GM19023 (cell line): ENCODE results near the gene DENND5B.
A peak's percentile ranks its signal among the peaks of the same experiment; 100 is the strongest.
"Not testable (repeated sequence)": the region's sequence is repeated elsewhere in the genome, so short reads cannot be mapped to it uniquely, and the experiment has no call there.

Source experiments
- ATAC-seq: cut with Tn5 transposase; IDR thresholded peaks from one replicate; pipeline ENCODE4 v1.9.1; 2021; ENCODE audit warnings: mild to moderate bottlenecking, moderate library complexity; ENCODE audit not compliant: unreplicated experiment

Gene DENND5B

DNA sequence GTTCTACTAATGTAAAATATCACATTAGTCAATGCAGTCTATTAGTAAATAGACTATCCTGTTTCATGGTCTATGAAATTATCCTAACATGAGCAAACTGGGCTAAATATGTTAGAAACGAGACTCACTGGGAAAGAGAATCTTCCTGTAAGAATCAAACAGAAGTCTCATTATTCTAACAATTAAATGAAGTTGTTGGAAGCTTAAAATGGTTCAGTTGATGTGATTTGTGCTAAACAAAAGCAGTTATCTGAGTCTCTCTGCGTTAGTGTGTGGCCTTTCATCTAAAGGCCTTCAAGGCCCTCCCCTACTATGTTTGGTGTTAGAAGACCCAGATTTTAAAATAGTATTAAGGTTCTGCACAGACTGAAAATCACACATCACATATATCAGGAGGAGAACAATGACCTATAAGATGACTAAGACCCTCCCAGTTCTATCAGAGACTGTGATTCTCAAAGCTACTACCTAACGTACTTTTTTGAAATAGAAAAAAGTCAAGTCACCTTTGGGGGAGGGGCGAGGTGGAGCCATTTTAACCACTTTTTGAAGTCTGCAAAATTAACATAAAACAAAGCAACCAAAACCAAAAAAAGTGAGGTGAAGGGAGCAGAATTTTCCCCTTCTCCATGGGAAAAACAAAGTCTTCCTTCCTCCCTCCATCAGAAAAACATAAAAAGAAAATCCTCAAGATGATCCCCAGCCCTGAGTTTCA is 82.3 kb downstream of the DENND5B start:
- ATAC-seq = no peak

DNA sequence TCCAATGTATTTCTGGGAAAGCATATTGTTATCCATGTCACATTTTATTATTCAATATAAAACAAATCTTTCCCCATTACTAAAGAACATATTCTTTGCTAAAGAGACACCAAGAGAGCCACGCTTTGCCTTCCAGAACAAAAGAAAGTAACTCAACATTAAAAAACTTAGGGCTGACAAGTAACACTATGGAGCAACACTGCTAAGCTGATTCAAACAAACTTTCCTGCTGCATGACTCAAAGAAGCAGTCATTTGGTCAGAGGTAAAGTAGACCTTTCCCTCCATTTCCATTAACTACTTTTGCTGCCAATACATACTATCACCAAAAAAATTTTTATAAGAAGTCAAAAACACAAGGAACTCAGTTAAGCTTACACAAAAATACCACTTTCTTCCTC is 83.0 kb downstream of the DENND5B start:
- ATAC-seq = no peak

DNA sequence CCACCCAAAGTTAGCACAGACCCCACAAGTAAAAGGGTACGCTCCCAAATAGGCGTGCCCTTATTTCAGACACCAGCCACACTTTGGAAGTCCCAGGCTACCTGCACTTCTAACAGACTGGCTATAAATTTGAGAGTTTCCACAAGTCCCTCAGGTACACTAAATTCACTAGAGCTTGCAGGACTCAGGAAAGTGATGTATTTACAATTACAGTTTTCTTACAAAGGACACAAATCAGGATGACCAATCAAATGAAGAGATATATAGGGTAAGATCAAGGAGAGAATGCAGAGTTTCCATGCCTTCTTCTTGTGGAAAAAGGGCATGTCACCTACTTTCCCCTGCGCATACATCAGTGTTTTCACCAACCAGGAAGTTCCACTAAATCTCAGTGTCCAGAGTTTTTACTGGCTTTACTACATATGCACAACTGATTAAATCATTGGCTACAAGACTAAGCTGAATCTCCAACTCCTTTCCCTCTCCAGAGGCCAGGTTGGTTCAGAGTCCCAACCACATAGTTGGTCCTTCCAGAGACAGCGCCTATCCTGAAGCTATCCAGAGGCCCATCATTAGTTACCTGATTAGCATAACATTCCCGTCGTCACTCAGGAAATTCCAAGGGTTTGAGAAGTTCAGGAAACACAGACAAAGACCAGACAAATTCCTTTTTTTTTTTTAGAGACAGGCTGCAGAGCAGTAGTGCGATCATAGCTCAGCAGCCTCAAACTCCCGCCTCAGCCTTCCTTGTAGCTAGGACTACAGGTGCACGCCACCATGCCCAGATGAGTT is 84.2 kb downstream of the DENND5B start:
- no peak for ATAC-seq

- ATAC-seq = no peak
These were observed 86.2 kb downstream of the DENND5B start for GRCh38 chr12:31504625-31505222.

DNA sequence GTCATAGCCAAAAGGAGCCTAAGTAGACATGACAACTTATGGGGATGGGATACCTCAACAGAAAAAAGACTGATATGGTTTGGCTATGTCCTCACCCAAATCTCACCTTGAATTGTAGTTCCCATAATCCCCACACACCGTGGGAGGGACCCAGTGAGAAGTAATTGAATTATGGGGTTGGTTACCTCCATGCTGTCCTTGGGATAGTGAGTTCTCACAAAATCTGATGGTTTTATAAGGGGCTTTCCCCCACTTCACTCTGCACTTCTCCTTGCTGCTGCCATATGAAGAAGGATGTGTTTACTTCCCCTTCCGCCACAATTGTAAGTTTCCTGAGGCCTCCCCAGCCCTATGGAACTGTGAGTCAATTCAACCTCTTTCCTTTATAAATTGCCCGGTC is 89.9 kb downstream of the DENND5B start:
- ATAC-seq = not testable (repeated sequence)

DNA sequence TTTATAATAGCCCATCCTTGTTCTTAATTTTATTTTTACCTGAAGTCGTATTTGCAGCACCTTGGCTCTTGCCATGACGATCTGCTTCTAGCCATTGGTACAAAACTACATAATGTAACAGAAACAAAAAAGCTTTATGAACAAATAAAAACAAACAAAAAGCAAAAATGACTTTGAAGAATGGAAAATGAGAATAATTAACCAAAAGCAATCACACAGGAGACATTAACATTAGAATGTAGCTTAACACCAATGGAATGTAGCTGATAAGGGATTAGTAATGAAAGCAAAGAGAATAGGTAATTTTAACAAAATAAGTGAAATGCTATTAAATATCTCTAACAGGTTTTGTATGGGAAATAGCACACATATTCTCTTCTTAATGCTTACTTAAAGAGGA is 91.4 kb downstream of the DENND5B start:
- ATAC-seq = no peak

- ATAC-seq = no peak
These were observed 92.5 kb downstream of the DENND5B start for GRCh38 chr12:31498424-31498823.

GRCh38 chr12:31496257-31496656 is 94.7 kb downstream of the DENND5B start:
- no peak for ATAC-seq

- ATAC-seq = no peak
These were observed 96.5 kb downstream of the DENND5B start for GRCh38 chr12:31494455-31494854.

- no peak for ATAC-seq
These were observed 98.2 kb downstream of the DENND5B start for GRCh38 chr12:31492599-31493196.

DNA sequence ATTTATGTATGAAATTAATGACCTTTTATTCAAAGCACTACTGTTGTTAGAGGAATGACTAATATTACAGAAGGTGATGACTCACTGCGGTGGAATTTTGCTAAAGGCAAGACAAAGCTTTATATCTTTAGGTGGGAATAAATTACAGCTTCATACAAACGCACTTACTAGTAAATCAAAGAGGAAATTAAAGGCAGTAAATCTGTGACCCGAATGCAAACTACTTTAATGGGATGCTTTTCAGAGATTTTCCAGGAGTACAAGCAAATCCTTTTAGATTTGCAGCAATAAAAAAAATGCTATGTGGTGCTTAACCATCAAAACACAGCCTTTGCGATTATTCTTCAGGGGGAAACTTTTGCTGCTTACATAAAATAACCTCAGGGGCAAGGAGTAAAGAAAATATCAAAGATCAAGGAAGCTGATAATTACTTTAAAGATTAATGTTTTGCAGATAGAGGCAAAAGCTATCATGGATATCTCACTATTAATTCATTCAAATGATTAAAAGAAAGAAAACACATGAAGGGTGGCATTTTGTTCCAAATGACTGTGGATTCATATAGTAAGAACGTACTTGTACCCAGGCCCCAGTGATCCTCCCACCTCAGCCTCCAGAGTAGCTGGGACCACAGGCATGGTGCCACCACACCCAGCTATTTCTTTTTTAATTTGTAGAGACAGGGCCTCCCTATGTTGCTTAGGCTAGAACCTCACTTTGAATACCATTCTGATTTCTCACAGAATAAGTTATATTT is 98.9 kb downstream of the DENND5B start:
- ATAC-seq = no peak

DNA sequence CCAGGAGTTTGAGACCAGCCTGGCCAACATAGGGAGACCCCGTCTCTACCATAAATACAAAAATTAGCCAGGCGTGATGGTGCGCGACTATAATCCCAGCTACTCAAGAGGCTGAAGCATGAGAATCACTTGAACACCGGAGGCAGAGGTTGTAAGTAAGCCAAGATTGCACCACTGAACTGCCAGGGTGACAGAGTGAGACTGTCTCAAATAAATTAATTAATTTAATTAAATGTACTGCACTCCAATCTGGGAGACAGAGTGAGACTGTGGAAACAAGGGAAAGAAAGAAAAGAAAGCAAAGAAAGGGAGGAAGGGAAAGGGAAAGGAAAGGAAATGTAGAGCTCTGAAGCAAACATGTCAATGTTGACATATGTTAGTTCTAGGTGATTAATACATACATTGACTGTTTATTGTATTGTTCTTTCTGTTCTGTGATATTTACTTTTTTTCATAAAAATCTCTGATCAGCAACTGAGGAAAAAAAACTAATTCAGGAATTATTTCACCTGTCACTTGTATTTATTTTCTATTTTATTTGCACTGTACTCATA is 99.6 kb downstream of the DENND5B start:
- no peak for ATAC-seq

DNA sequence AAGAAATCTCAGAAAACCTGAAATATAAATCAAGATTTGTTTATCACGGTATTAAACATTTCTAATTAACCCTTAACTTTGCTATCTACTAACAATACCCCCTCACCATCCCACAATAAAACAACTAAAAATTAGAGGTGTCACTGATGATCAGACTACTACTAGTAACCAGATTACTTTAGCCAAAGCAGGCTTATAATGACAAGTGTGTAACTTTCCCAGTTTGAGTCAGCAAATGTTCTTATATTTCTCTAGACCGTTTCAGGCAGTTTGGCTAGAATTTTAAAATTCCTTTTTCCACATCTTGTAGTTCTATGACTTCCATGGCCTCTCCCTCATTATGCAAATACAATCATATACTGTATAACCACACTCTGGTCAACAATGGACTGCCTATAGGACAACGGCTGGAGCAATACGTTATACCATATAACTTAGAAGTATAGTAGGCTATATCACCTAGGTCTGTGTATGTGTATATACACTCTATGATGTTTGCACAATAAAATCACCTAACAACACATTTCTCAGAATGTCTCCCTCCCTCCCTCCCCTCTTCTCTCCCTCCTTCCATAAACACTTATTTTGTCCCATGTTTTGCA is 102.1 kb downstream of the DENND5B start:
- no peak for ATAC-seq

- ATAC-seq = no peak
These were observed 105.4 kb downstream of the DENND5B start for GRCh38 chr12:31485571-31485970.

DNA sequence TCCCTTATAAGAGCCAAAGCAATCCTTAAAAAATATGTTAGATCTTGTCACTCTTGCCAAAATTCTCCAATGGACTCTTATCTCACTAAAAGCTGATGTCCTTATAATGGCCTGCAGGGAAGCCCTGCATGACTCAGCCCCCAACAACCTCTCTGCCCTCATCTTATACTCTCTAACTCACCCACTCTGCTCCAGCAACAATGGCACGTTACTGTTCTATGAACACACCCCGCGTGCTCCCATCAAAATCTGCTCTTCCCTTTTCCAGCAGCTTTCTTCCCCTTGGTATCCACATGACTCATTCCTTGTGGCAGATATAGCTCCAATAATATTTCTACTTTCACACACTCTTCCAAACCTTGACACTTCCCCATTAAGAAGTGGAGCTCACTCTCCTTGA is 108.1 kb downstream of the DENND5B start:
- ATAC-seq = no peak

- no peak for ATAC-seq
These were observed 109.5 kb downstream of the DENND5B start for GRCh38 chr12:31481415-31481814.

- no peak for ATAC-seq
These were observed 111.3 kb downstream of the DENND5B start for GRCh38 chr12:31479516-31480210.

DNA sequence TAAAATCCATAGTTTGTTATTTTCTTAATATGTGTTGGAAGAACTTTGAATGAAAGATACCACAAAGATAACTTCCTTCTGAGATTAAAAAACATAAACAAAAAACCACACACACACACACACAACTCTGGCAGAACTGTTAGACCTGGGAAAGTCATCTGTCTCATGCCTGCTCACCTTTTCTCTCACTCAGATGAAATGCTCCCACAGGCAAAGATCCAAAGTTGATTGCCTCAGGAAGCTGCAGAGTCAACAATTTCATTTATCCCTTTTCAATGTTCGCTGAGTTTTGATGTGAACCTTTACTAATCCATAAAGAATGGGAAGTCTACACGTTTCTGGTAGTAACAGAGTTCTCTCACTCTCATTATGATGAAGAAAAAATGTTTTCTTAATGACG is 112.0 kb downstream of the DENND5B start:
- ATAC-seq = no peak

DNA sequence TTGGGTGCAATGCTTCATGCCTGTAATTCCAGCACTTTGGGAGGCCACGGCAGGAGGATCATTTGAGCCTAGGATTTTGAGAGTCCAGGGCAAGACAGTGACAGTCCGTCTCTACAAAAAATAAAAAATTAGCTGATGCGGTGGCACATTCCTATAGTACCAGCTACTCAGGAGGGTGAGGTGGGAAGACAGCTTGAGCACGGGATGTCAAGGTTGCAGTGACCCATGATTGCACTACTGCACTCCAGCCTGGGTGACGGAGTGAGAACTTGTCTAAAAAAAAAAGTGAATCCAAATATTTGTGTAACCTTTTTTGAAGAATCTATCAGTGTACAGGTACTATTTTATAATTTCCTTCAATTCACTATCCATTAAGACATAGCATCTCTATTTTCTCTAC is 112.5 kb downstream of the DENND5B start:
- no peak for ATAC-seq

GRCh38 chr12:31477687-31478086 is 113.2 kb downstream of the DENND5B start:
- ATAC-seq = peak; percentile 59
